ENCODE results near the gene DMKN. TPM values are rescaled to one million over a fixed set of nuclear protein-coding genes. Genes with fewer than 3 reads are reported as not detected.

DMKN gene
- total and polyA plus RNA-seq, 7 donors = 5.5 to 39.0 (median 15.8) TPM

- H3K4me1 ChIP-seq = peaks cover 0 to 15% (median 11%) of the 10 kb centered on the region in 4 donors
- intact Hi-C loops (cut with DNase I) = no loop called here
- no peak overlapping the region for H3K27ac ChIP-seq
- H3K9me3 ChIP-seq = no peaks in the 10 kb centered on the region
- no peak for TF ChIP-seq CTCF (IDR thresholded peaks at IDR 0.05)
- no peak for TF ChIP-seq POLR2A (IDR thresholded peaks at IDR 0.05)
- TF ChIP-seq EP300 (IDR thresholded peaks at IDR 0.05) = no peak
- no peak for TF ChIP-seq POLR2AphosphoS5 (IDR thresholded peaks at IDR 0.05)
- 90 to 91% methylated on average over 11 of the region's 11 CpGs for WGBS, 2 donors
- no peaks in the 10 kb centered on the region for H3K36me3 ChIP-seq
- no peak for DNase-seq
- H3K27me3 ChIP-seq = peaks cover 8 to 60% (median 41%) of the 10 kb centered on the region in 3 donors
- no peak overlapping the region for H3K4me3 ChIP-seq
Observed at GRCh38 chr19:35507561-35507960, 5.9 kb downstream of the DMKN start.

GRCh38 chr19:35506011-35506410 lies 7.4 kb downstream of the DMKN start:
- Histone ChIP-seq H3K27me3 (peaks cover 8 to 46% (median 29%) of the 10 kb centered on the region in 3 donors), H3K36me3 (no peaks in the 10 kb centered on the region), H3K9me3 (no peaks in the 10 kb centered on the region), H3K4me1 (peaks cover 0 to 15% (median 11%) of the 10 kb centered on the region in 4 donors), H3K27ac (no peak overlapping the region), H3K4me3 (no peak overlapping the region)
- intact Hi-C loops (cut with DNase I) = no loop called here
- WGBS, 2 donors = 80 to 81% methylated on average over 7 of the region's 7 CpGs
- no peak for DNase-seq
- TF ChIP-seq CTCF (IDR thresholded peaks at IDR 0.05) (no peak), POLR2AphosphoS5 (IDR thresholded peaks at IDR 0.05) (no peak), EP300 (IDR thresholded peaks at IDR 0.05) (no peak), POLR2A (IDR thresholded peaks at IDR 0.05) (no peak)

GRCh38 chr19:35502751-35503150 lies 10.7 kb downstream of the DMKN start:
- DNase-seq = no peak
- 86 to 94% methylated on average over 4 of the region's 4 CpGs for WGBS, 2 donors
- H3K27ac ChIP-seq = no peak overlapping the region
- no peak for TF ChIP-seq CTCF (IDR thresholded peaks at IDR 0.05)
- TF ChIP-seq EP300 (IDR thresholded peaks at IDR 0.05) = no peak
- no peak for TF ChIP-seq POLR2A (IDR thresholded peaks at IDR 0.05)
- no peak for TF ChIP-seq POLR2AphosphoS5 (IDR thresholded peaks at IDR 0.05)
- no peaks in the 10 kb centered on the region for H3K9me3 ChIP-seq
- H3K4me3 ChIP-seq = no peak overlapping the region
- intact Hi-C loops (cut with DNase I) = no loop called here
- H3K27me3 ChIP-seq = peaks cover 0 to 17% (median 7%) of the 10 kb centered on the region in 3 donors
- no peaks in the 10 kb centered on the region for H3K4me1 ChIP-seq
- no peaks in the 10 kb centered on the region for H3K36me3 ChIP-seq

GRCh38 chr19:35501684-35502083 lies 11.8 kb downstream of the DMKN start:
- no peak for DNase-seq
- H3K36me3 ChIP-seq = no peaks in the 10 kb centered on the region
- intact Hi-C loops (cut with DNase I) = no loop called here
- H3K27me3 ChIP-seq = peaks cover 0 to 6% (median 0%) of the 10 kb centered on the region in 3 donors
- 84 to 88% methylated on average over 15 of the region's 15 CpGs for WGBS, 2 donors
- no peaks in the 10 kb centered on the region for H3K9me3 ChIP-seq
- H3K4me3 ChIP-seq = no peak overlapping the region
- no peak overlapping the region for H3K27ac ChIP-seq
- H3K4me1 ChIP-seq = no peaks in the 10 kb centered on the region
- TF ChIP-seq CTCF (IDR thresholded peaks at IDR 0.05) (no peak), POLR2A (IDR thresholded peaks at IDR 0.05) (no peak), POLR2AphosphoS5 (IDR thresholded peaks at IDR 0.05) (no peak), EP300 (IDR thresholded peaks at IDR 0.05) (no peak)

GRCh38 chr19:35500611-35501010 lies 12.8 kb downstream of the DMKN start:
- WGBS, 2 donors = 90% methylated on average over 10 of the region's 10 CpGs
- DNase-seq = no peak
- Histone ChIP-seq H3K4me3 (no peak overlapping the region), H3K27ac (no peak overlapping the region), H3K9me3 (no peaks in the 10 kb centered on the region), H3K27me3 (peaks cover 0 to 5% (median 0%) of the 10 kb centered on the region in 3 donors), H3K4me1 (peaks cover 0 to under 1% (median under 1%) of the 10 kb centered on the region in 4 donors), H3K36me3 (no peaks in the 10 kb centered on the region)
- TF ChIP-seq CTCF (IDR thresholded peaks at IDR 0.05) (no peak), POLR2A (IDR thresholded peaks at IDR 0.05) (no peak), POLR2AphosphoS5 (IDR thresholded peaks at IDR 0.05) (no peak), EP300 (IDR thresholded peaks at IDR 0.05) (no peak)
- intact Hi-C loops (cut with DNase I) = no loop called here
